ENCODE data around the gene UQCRFS1.

- TF ChIP-seq POLR2AphosphoS5 (IDR thresholded peaks at IDR 0.05), result no peak
- TF ChIP-seq CTCF (IDR thresholded peaks at IDR 0.05), result no peak
- TF ChIP-seq POLR2A (IDR thresholded peaks at IDR 0.05), result no peak
Observed at GRCh38 chr19:29172302-29172701, 40.6 kb downstream of the UQCRFS1 start.

Data from breast epithelium (tissue), 3 donors.